Non-pigmented ciliary epithelial cell (primary cell): ENCODE measurements around the gene CILP.
"Not testable (repeated sequence)": the region's sequence is repeated elsewhere in the genome, so short reads cannot be mapped to it uniquely, and the experiment has no call there.

Experiments
- DNase-seq: peaks from one replicate; pipeline ENCODE4 v3.0.0-alpha.2; 2010; ENCODE audit warnings: low read depth

Gene CILP, protein sequence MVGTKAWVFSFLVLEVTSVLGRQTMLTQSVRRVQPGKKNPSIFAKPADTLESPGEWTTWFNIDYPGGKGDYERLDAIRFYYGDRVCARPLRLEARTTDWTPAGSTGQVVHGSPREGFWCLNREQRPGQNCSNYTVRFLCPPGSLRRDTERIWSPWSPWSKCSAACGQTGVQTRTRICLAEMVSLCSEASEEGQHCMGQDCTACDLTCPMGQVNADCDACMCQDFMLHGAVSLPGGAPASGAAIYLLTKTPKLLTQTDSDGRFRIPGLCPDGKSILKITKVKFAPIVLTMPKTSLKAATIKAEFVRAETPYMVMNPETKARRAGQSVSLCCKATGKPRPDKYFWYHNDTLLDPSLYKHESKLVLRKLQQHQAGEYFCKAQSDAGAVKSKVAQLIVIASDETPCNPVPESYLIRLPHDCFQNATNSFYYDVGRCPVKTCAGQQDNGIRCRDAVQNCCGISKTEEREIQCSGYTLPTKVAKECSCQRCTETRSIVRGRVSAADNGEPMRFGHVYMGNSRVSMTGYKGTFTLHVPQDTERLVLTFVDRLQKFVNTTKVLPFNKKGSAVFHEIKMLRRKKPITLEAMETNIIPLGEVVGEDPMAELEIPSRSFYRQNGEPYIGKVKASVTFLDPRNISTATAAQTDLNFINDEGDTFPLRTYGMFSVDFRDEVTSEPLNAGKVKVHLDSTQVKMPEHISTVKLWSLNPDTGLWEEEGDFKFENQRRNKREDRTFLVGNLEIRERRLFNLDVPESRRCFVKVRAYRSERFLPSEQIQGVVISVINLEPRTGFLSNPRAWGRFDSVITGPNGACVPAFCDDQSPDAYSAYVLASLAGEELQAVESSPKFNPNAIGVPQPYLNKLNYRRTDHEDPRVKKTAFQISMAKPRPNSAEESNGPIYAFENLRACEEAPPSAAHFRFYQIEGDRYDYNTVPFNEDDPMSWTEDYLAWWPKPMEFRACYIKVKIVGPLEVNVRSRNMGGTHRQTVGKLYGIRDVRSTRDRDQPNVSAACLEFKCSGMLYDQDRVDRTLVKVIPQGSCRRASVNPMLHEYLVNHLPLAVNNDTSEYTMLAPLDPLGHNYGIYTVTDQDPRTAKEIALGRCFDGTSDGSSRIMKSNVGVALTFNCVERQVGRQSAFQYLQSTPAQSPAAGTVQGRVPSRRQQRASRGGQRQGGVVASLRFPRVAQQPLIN

DNA sequence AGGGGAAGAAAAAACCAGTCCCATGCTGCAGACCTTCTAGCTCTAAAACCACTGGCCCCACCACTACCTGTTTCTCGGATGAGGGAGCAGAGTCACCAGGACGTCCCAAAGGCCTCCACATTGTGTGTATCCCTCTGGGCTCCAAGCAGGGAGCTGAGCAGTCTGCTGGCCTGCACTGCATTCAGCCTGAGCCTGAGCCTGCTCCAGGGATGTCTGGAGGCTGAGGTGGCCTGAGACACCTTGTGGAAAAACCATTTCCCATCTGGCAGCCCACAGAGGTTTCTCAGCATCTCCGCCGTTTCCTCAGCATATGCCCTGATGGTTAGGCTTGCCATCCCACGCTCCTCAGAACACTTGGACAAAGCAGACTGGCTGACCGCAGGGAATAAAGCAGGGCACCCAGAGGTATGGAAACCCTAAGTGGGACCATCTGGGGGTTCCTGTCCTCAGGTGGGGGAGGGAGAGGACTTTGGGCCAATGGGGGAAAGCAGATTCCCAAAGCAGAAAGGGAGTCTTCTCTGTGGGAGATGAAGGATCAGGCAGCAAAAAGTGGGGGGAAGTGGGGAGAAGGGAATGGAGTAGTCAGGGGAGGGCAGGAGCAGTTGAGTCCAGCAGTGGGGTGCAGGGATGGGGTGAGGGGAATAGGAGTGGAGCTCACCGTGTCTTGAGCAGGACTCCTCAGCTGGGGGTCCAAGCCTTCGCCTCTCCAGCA is at the start of gene CILP:
CILP (minus strand) TSS at position 704 of the 712 bp plus-strand sequence. CDS start 1,718 bp downstream, outside the sequence.
- no peak for DNase-seq

DNA sequence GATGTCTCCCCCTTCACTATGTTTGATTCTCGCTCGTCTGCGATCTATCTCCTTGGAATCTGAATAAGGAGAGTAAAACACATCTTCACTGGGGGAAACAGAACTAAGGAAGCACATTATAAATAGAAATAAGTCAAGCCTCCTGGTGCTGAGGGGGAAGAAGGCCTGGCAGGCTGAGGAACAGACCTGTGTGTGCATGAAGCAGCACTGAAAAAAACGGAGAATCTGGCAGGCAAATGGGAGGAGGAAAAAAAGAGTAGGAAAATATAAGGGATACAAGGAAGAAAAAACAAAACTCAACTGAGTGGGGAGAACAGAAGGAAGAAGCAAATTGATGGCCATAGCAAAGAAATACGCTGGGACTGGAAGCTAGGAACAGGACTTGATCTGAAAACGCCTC is 49.7 kb upstream of the CILP start:
- DNase-seq = no peak

DNA sequence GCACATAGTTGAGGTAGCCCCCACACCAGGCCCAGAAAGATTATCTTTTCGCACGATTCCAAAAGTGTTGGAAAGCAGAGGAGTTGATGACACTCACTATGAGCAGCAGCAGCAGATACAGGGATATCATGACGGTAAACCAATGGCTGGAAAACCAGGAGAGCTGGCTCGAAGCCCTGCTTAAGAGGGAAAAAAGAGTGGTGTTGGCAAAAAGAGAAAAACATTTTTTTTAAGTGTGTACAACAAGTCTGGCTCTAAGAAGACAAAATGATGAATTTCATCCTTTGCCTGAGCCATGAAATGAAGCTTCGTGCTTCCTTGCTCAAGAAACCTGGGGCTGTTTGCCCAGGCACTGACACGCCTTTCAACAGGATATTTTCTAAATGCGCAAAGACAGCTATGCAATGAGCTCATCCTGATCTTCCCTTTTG is 48.1 kb upstream of the CILP start:
- no peak for DNase-seq

DNA sequence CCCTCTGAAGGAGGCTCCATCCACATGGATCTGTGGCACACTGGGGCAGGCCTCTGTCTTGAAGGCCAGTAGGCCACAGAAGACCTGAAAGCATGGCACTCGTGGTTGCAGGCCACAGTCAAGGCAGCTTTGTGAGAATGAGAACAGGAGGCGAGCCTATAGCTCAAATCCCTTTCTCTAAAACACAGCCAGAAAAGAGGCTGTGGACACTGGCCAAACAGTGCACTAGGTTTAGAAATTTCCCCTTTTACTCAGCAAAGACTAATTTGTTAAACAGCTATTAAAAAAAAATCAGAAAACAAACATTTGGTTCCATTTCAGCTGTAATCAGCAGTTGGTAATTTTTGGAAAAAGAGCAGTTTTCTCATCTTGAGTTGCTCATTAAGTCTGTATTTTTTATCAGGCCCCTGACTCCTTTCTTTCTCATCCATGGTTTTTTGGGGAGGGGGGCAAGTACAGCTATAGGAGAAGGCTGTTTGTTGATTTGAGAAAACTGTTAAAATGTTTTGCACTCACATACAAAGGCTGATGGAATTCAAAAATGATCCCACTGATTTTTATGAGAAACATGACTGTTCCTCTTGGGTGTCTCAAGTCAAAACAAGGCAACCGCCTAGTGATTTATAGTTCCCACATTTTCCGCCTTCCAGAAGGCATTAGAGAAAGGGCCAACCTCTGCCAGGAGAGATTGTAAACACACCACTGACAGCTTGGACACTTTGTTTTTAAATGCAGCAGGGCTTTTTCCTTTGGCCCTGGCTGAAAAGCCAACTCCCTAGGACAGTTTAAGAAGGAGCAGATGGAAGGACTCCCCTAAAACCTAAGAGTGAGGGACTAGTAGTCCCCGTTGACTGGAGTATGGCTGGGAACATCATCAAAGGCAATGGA is 47.3 kb upstream of the CILP start:
- no peak for DNase-seq

DNA sequence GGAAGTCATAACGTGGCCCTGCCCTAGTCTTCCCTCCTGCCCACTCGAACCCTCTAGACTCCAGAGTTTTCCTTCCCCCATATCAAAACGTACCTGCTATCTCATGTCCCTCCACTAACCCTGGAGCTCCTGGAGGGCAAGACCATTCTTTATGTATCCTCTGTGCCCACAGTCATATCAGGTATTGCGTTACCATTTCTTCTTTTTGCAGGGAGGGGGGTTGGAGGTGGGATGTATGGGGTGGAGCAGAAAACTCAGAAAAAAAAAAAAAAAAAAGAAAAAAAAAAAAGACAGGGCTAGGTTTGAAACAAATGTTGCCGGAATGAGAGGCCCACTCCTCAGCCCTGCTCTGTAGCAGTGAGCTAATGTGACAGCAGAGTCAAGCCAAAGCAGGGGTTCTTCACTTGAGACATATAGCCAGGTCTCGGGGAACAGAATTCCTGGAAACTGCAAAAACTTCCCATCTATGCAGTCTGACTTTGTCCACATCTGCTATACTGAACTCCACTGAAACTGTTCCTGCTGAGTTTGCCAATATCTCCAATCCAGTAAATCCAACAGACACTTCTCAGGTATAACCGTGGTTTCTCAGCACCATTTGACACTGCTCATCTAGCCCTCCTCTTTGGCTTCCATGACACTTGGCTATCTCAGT is 44.3 kb upstream of the CILP start:
- DNase-seq = no peak

DNA sequence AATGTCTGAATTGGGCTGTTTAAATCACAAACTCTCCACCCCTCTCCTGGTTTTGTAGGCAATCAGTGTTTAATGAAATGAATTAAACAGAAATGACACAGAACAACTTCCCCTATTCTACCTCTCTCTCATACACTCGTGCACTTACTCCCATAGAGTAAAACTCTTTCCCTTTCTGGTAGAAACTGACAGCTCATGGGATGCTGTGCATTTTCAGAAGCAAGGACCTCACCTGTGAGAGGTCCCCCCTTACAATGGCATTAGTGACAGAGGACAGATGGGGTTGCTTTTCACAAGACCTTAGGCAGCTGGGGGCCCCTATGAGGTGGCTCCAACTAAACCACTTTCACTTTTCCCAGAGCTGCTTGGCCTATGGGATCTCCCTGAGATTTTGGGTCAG is 43.5 kb upstream of the CILP start:
- no peak for DNase-seq

DNA sequence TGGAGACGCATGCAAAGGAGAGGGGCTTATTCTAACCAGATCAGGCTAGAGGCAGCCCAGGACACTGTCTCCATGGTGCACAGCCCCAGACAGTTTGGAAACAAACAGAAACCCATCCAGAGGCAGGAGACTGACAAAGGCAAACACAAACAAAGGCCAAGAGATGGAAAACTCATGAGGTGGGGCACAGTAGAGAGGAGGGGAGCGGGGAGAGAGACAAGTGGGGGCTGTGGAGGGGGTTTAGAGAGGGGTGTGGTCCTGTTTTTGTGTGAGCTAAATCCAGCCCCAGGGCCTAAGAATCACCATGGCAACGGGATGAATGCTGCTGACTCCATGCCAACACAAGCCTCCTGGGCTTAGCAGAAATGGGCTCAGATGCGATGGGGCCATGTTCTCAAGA is 43.1 kb upstream of the CILP start:
- DNase-seq = no peak

DNA sequence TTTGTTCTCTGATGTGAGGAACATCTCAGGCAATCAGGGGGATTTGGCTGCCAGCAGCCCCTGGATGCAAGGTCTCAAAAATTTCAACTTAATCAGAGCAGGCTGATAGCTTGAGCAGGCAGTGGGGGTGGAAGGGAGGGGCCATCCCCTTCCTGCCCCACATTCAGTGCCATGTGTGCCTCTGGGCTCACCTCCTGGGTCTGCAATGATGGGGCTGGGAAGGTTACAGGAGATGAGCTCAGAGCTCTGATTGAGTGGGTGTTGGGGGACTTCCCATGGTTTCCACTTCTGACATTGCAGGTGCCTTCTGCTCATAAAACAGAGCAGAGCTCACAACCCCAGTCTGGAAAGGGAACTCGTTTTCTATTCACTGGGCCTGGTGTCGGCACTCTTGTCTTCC is 38.4 kb upstream of the CILP start:
- DNase-seq = no peak

DNA sequence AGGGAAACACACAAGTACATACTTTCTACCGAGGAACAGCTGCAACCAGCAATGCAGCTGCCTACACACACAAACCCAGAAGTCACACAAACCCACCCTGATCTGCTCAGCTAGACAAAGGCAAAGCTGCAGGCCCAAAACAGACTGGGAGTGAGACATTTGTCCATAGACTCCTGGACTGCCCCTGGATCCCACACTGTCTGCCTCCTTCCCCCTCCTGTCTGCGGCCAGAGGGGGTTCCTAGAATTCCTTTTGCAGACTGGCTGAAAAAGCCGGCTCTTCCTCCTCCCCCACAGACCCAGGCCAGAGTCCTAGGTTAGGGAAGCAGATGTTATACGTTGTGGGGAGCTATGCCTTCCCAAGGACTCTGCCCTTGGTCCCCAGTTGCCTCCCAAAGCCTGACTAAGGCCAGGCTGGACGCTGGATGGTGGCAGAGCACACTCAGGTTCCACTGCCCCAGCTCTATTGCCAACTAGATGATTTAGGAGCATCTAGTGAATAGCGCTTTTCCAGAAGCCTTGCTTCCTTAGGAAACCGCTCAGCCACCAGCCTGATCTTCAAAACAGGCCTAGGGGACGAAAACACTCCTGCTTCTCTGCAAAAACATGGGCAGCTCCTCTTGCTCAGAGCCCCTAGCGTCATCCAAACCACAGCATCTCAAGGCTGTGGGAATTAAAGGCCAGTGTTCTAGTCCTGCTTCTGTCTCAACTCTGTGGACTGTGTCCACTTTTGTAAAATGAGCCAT is 37.4 kb upstream of the CILP start:
- DNase-seq = no peak

DNA sequence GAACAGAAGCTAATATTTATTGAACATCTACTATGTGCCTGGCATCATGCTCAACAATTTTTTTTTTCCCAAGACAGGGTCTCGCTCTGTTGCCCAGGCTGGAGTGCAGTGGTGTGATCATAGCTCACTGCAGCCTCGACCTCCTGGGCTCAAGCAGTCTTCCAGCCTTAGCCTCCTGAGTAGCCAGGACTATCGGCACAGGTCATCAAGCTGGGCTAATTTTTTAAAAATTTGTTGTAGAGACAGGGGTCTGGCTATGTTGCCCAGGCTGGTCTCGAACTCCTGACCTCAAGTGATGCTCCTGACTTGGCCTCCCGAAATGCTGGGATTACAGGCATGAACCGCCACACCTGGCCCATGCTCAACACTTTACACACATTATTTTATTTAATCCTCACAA is 35.7 kb upstream of the CILP start:
- DNase-seq = no peak

DNA sequence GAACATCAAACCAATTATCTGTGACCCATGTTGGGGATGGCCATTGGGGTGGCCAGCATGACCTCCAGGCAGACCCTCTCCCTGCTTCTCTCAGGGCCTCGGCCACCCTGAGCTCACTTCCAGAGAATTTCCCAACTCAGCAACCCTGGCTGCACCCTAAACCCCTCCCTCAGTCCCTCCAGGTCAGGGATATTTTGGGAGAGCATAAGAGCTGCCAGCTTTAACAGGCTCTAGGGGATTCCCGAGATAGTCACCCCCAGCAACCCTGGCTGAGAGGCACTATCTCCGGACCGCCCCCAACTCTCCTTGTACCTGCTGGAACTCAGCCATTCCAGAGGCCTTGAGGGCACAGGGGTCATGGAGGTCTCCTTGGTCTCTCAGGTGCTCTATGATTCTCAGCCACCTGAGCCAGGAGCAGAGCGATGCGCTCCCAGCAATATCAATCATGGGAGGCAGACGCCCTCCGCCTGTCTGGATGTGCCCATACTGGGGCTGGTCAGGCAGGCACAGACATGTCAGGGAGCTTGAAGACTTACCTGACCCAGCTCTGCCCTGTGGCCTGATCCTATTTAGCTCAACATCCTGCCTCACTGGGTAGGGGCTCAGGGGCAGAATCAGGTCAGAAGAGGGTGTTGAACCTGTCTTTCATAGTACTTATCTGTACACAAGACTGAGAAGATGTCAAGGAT is 34.9 kb upstream of the CILP start:
- no peak for DNase-seq

DNA sequence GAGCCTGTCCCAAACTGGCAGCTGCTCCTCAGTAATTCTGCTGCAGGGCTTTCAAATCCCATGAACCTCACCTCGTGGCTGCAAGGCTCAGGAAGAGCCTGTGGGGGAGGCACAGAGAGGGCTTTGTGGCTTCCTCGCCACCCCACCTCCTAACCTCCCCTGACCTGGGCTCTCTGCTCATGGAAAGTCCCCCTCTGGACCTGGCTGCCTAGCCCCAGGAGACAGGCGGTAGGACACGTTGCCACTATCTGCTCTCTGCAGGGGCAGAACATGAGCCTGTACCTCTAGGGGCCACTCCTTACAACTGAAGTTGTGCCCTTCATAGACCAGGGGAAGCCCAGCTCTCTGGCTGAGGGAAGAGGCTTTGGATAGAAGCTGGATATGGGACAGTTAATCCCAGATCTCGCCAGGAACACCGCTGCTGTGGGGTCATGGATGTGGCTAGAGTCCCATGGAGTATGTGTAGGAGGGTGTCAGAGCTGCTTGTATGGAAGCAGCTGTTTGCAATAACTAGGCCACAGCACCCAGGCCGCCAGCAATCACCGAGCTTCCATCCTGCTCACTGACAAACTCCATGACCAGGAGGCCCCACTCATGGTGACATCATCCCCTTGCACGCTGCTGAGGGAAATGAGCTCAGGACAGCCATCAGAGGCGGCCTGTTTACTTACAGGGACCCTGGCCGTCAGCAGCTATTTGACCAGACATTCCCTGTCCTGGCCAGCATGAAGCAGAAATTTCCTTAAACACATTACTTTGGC is 34.0 kb upstream of the CILP start:
- peak; percentile 14 for DNase-seq

DNA sequence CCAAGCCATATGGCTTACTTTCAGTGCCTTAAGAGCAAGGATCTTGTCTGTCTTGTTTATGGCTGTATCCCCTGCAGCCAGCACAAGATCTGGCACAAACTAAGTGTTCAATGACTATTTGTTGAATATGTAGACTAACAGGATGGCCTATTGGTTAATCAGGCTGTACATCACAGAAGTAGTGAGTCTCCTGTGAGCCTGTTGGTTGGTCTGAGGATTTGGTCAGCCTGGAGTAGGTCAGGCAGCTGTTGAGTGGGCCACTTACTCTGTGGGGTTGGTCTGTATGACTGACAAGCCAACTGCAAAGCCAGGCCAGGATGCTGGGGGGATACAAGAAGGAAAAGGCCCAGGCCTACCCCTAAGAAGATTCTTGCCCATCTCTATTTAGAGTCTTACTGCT is 33.4 kb upstream of the CILP start:
- no peak for DNase-seq

DNA sequence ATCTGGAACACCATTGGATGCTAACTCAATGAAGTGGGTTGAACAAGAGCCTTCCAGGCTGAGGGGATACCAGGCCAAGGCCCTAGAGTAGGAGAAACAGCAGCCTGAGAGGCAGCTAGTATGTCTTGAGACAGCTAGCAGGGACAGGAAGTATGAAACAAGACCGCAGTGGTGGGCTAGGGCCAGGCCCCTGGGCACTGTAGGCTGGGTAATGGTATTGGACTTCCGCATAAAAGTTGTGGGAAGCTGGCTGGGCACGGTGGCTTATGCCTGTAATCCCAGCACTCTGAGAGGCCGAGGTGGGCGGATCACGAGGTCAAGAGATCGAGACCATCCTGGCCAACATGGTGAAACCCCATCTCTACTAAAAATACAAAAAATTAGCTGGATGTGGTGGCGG is 25.2 kb upstream of the CILP start:
- DNase-seq = not testable (repeated sequence)

DNA sequence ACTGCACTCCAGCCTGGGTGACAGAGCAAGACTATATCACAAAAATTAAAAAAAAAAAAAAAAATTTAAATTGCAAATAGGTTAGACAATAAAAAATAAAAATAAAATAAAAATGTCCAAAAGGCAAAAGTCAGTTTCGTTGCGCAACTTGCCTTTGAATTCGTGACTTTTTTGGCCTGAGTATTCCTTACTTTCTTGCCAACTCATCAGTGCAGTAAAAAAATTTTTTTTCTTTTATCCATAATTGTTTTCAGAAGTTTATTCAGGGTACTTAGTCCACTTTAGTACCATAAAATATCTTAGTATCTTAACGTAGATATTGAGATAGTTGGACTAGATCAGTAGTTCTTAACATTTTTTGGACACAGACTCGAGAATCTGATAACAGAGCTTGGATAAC is 22.4 kb upstream of the CILP start:
- no peak for DNase-seq

DNA sequence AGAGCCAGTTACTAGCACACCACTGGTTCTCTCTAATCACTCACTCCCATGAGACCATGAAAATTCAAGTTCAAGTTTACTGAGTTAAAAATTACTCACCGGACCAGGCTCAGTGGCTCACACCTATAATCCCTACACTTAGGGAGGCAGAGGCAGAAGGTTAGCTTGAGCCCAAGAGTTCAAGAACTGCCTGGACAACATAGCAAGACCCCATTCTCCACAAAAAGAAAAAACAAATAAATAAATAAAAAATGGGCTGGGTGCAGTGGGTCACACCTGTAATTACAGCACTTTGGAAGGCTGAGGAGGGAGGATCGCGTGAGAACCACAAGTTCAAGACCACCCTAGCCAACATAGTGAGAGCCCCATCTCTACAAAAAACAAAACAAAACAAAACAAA is 21.2 kb upstream of the CILP start:
- DNase-seq = no peak

DNA sequence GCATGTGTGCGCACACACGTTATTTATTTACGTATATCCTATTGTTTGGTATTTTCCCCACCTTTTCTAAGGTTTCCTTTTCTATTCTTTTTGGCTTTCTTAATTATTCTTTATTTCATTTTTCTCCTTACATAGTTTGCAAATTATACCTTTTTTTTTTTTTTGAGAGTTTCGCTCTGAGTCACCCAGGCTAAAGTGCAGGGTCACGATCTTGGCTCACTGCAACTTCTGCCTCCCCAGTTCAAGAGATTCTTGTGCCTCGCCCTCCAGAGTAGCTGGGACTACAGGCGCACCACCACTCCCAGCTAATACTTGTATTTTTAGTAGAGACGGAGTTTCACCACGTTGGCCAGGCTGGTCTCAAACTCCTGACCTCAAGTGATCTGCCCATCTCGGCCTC is 20.0 kb upstream of the CILP start:
- no peak for DNase-seq

DNA sequence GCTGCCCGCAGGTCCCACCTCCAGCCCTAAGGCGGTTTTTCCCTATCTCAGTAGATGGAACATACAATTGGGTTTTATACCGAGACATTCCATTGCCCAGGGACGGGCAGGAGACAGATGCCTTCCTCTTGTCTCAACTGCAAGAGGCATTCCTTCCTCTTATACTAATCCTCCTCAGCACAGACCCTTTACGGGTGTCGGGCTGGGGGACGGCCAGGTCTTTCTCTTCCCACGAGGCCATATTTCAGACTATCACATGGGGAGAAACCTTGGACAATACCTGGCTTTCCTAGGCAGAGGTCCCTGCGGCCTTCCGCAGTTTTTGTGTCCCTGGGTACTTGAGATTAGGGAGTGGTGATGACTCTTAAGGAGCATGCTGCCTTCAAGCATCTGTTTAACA is 15.6 kb upstream of the CILP start:
- not testable (repeated sequence) for DNase-seq
